ENCODE measurements around the gene GTF2H1.
"Not testable (repeated sequence)": the region's sequence is repeated elsewhere in the genome, so short reads cannot be mapped to it uniquely, and the experiment has no call there.

Gene GTF2H1

GRCh38 chr11:18317551-18317950 is 4.8 kb upstream of the GTF2H1 start:
- DNase-seq = no peak

GRCh38 chr11:18319914-18320313 is 2.5 kb upstream of the GTF2H1 start:
- DNase-seq = no peak

GRCh38 chr11:18320617-18321016 is 1.8 kb upstream of the GTF2H1 start:
- DNase-seq = no peak

DNA sequence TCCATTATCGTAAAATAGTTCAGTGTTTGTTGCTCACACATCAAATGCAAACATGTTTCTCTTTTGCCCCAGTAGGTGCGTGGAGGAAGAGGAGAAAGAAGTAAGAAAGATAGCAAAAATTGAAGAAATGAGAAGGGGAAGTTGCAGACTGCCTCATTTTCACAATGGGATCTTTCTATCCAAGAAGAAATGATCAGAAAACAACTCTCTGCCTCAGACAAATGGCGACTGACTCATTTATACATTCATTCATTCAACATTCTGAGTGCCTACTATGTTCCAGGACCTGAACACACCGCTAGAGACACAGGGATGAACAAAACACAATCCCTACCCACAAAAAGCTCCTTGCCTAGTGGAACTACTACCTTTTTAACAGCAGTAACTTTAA is 794 bp upstream of the GTF2H1 start:
- DNase-seq = no peak

DNA sequence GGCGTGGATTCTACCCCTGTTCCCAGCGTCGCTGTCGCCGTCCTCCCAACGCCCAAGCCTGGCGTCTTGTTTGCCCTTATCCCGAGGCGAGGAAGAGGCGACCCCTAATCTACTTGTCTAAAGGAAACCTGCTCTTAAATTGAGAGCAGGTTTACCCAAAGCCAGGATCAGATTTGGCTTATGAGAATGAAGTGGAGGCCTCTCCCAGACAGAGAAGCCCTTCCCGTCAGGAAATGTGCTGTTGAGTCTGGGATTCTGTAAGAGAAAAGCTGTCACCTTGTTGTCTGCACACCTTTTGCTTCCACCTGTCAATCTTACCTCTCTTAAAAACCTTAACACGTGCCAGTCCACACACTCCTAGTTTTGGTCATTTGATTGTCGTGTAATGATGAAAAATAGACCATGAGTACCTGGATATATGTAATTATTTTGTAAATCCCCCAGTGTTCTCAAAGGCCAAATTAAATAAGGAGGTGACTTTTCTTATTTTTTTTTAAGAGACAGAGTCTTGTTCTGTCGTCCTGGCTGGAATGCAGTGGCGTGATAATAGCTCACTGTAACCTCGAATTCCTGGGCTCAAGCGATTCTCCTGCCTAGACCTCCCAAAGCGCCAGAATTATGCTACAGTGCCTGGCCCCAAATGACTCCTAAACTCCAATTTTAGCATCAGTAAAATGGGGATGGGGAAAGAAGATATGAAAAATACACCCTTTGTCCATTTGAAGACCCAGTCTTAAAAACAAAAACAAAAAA is 627 bp downstream of the GTF2H1 start:
- DNase-seq = peak in 2 of 51 donors; percentile 9 to 19

- DNase-seq = not testable (repeated sequence)
These were observed 1.5 kb downstream of the GTF2H1 start for GRCh38 chr11:18323881-18324280.

DNA sequence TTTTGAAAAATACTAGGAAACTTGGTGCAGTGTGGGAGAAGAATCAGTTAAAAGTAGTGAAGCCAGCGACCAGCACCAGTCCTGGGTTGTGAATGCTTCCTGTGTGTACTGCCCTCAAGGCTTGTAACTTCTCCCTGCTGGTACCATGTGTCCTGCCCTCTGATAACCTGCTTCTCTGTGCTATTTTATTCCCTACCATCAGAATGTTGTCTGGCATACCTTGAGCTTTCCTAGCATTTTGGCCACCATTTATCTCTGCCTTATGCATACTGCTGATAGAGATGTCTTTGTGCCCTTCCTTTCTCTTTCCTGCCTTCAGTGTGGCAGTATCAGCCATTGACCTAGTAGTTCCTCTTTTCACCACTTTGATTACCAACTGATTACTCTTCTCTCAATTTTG is 2.0 kb downstream of the GTF2H1 start:
- DNase-seq = no peak

DNA sequence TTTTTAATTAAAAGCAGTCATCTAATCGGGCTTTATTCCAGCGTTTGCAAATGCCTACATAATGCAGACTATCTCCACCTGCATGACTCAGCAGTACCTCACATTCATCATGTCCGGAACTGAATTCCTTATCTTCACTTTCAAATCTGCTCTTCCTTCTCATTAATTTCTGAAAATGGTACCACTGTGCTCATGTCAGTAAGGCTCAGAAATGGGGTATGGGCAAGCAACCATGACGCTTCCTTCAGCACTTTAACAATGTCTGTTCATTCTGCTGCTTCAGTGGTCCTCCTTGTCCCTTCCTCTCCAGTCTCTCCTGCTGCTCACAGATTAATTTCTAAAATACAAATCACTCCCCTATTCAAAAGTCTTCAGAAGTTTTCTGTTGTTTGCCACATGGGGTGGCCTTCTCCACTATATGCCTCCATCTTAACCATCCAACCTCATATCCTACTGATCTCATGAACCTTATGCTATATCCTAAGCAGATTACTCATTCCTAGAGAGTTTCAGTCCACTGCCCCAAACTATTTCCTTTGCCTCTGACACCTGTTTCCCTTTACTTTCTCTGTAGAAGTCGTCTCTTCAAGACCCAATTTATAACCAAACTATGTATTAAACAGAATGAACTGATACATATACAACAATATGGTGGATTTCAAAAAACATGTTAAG is 7.0 kb downstream of the GTF2H1 start:
- no peak for DNase-seq

DNA sequence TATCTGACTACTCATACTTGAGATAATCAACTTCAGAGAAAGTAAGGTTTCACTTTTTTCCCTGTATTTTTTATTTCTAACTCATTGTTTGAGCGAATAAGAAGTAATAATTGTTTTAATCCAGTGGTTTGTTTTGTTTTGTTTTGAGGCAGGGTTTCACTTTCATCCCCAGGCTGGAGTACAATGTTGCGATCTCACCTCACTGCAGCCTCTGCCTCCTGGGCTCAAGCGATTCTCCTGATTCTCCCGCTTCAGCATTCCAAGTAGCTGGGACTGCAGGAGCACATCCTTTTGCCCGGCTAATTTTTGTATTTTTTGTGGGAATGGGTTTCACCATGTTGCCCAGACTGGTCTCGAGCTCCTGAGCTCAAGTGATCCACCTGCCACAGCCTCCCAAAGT is 8.6 kb downstream of the GTF2H1 start:
- DNase-seq = no peak

- DNase-seq = no peak
These were observed 9.9 kb downstream of the GTF2H1 start for GRCh38 chr11:18332302-18332701.

DNA sequence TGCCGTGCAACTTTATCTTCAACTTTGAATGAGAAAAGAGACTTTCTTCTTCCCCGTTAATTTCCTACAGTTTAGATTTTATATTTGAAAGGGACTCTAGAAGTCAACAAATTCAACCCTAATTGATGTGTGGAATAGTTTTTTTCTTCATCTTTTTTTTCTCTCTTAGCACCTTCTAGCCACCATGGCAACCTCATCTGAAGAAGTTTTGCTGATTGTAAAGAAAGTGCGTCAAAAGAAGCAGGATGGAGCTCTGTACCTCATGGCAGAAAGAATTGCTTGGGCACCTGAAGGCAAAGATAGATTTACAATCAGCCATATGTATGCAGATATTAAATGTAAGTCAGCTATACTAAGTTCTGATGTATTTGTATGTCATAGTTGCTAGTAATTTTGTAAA is 10.5 kb downstream of the GTF2H1 start:
- no peak for DNase-seq

GRCh38 chr11:18347471-18348125 is 25.2 kb downstream of the GTF2H1 start:
- DNase-seq = no peak

GRCh38 chr11:18352581-18352980 is 30.2 kb downstream of the GTF2H1 start:
- DNase-seq = no peak

- no peak for DNase-seq
These were observed 36.3 kb downstream of the GTF2H1 start for GRCh38 chr11:18358646-18359045.

- DNase-seq = no peak
These were observed 38.8 kb downstream of the GTF2H1 start for GRCh38 chr11:18361154-18361553.

DNA sequence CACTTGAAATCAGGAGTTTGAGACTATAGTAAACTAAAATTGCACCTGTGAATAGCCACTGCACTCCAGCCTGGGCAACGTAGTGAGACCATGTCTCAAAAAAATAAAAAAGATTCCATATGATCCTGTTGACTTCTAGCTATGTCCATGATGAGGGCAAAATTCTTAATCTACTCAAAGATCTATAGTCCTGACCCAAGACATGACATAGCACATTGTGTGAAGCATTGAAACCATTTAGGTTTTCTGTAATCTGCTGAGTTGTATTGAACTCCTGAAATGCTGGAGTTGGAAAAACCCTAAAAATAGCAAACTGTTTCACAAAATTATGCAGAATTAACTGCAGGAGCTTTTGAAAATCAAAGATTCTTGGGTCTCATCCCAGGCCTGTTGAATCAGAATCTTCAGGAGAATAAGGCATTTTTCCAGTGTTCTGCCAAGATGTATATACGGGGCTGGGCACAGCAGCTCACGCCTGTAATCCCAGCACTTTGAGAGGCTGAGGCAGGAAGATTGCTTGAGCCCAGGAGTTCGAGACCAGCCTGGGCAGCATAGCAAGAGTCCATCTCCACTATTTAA is 42.2 kb downstream of the GTF2H1 start:
- no peak for DNase-seq

DNA sequence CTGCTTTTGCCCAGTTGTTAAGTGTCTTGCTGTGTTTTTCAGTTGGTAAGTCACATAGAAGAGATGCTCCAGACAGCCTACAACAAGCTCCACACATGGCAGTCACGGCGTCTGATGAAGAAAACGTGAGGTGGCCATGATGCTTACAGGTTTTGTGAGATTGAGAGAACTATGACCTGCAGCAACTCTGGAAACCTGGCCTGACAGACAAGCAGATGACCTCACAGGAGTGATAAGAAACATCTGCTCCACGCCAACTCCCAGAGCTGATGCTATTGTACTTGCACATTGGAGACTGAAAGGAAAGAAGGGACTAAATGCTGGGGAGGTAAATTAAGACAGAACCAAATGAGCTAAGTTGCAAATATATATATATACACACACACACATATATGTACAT is 43.4 kb downstream of the GTF2H1 start:
- DNase-seq = no peak

DNA sequence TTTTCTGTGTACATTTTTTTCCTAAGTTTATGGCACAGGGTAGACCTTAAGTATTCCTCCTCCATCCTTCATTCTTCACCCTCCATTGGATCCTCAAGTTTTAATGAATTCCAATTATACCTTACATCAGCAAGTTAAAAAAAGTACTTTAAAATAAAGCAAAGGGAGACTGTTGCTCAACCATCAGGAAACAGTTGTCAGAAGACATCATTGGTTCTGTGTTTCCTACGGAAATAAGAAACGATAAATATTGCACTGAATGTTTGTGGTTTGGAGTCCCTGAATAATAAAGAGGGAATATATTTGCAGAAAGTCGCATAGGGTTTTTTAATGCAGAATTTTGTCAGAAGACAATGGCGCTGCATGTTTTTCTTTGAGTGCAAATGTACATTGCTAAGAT is 43.9 kb downstream of the GTF2H1 start:
- DNase-seq = no peak

DNA sequence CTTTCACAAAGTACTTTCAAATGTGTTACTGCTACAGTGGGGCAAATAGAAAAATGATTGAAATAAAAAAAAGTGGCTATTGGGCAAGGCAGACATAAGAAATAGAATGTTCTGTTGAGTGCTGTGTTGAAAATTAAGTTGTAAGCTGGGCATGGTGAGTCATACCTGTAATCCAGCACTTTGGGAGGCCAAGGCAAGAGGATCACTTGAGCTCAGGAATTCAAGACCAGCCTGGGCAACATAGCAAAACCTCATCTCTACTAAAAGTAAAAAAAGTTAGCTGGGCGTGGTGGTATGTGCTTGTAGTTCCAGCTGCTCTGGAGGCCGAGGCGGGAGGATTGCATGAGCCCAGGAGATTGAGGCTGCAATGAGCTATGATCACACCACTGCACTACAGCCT is 45.1 kb downstream of the GTF2H1 start:
- DNase-seq = no peak

DNA sequence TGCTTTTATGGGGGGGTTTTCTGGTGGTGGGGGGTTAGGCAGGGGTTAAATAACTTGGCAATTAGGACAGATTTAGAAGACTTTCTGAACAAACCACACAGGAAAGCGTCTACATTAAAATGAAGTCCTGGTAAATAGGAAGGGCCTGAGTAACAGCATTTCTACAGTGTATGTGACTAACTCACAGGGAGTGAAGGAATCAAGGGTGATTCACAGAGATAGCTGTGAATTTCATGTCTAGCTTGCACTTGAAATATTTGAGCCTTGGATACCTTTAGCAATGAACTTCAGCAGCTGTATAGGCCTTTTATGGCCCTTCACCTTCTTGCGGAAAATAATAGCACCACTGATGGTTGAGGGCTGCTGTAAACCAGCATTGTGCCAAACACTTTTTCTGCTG is 45.9 kb downstream of the GTF2H1 start:
- DNase-seq = no peak

DNA sequence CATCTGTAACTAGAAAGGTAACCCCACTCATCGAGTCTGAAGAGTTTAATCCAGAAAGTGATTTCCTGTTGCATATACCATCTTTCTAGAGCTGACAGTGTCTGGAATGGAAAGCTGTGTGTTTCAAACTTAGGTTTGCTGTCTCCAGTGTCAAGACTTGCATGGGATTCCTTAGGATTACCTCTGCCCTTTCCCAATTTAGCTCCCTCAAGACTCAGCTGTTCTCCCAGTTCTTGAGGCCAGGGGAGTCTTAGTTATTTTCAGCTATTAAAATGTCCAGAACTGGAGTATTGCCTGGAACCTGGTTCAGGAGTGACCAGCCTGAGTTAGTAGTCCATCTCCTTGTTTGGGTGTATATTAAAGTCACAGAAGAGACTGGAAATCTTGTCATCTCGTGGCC is 47.0 kb downstream of the GTF2H1 start:
- no peak for DNase-seq

DNA sequence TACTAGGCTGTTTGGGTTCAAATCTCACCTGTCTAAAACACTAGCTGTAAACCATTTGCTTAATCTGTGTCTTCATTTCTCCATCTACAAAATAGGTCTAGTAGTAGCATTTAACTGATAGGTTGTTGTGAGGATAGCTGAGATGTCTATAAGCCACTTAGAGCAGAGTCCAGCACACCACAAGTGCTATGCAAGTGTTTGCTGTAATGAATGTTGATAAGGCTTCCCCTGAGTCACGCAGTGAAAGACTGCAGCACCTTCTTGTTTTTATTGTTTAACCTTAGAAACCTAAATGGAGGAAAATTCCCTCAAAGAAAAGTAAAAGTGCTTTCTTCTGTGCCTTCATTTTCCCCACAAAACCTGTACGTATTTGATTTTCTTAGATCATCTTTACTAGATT is 48.9 kb downstream of the GTF2H1 start:
- no peak for DNase-seq

DNA sequence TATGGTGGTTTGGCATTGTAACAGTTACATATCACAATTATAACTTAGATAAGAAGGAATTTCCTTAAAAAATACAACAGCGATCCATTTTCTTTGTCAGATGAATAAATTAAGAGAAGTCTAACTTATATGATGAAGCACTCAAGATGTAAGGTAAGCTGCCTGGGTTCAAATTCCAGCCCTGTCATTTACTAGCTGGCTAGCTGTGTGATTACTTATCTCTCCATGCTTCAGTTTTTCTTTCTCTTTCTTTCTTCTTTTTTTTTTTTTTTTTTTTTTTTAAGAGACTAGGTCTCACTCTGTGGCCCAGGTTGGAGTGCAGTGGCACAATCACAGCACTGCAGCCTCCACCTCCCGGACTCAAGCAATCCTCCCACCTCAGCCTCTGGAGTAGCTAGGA is 49.8 kb downstream of the GTF2H1 start:
- no peak for DNase-seq
